SK-N-MC (cell line): ENCODE data around the gene OR1J1.
A peak's percentile ranks its signal among the peaks of the same experiment; 100 is the strongest.

Experiments
- DNase-seq: peaks from one replicate; pipeline ENCODE4 v3.0.0-alpha.2; 2011; ENCODE audit warnings: low read depth, low spot score
- H3K27ac ChIP-seq: fragments of 200-600 bp; sonication (generic); 2 replicates; pipeline ENCODE4 v1.5.1; 2016; ENCODE audit warnings: mixed run types
- H3K36me3 ChIP-seq: fragments of 200-600 bp; sonication (generic); 2 replicates; pipeline ENCODE4 v1.6.1; 2017; ENCODE audit warnings: antibody characterized with exemption, low read length, mixed read lengths; ENCODE audit not compliant: insufficient read depth
- H3K4me3 ChIP-seq: fragments of 200-600 bp; sonication (generic); 2 replicates; pipeline ENCODE4 v1.5.1; 2016
- H3K9ac ChIP-seq: fragments of 200-600 bp; sonication (generic); 2 replicates; pipeline ENCODE4 v1.8.0; 2017; ENCODE audit warnings: mixed run types, mixed read lengths; ENCODE audit not compliant: insufficient read length
- H3K9me3 ChIP-seq: fragments of 200-600 bp; sonication (generic); 2 replicates; pipeline ENCODE4 v1.6.1; 2017; ENCODE audit warnings: low read depth, mild to moderate bottlenecking, antibody characterized with exemption, low read length, moderate library complexity, mixed read lengths
- EZH2 ChIP-seq: fragments of 200-600 bp; sonication (generic); IDR thresholded peaks from one replicate; pipeline ENCODE4 v1.6.1; 2017; ENCODE audit warnings: antibody characterized with exemption
- FOXP2 ChIP-seq: optimal IDR thresholded peaks from 2 replicates; pipeline ENCODE3; 2011; ENCODE audit warnings: mild to moderate bottlenecking, moderate library complexity; ENCODE audit not compliant: insufficient read depth; ENCODE audit errors: extremely low read length, control extremely low read depth
- POLR2AphosphoS5 ChIP-seq: IDR thresholded peaks from 2 replicates; pipeline ENCODE4 v1.6.1; 2012; ENCODE audit warnings: mild to moderate bottlenecking, low read depth, low read length, borderline replicate concordance

Gene OR1J1

DNA sequence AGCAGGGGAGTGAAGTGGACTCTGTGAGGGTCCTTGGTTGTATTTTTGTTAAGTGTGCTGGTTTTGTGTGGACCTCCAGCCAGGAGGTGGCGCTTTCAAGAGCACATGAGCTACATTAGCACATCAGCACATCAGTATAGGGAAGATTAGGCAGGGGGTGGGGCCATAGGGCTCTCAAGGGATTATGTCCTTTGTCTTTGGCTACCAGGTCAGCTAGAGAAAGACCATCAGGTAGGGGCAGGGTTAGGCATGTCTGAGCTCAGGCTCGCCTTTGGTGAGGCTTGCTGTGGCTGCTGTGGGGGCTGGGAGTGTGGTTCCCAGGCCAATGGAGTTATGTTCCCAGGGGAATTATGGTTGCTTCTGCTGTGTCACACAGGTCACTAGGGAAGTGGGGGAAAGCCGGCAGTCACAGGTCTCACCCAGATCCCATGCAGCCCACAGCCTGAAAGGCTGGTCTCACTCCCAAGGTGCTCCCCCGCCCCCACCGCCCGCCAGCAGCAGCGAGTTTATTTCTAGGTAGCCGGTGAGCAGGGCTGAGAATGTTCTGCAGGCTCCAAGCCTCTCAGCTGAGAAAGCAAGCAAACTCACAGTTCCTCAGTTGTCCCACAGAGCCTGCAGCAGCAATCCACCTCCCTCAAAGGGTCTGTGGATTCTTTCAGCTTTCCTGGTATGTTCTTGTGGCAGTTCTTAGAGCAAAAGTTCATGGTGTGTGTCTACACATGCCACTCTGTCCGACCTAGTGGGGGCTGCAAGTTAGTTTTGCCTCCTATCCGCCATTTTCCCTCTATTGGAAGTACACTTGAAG is 13.7 kb downstream of the OR1J1 start:
- DNase-seq: no peak
- no peak overlapping the region for H3K27ac ChIP-seq
- TF ChIP-seq EZH2 (no peak), POLR2AphosphoS5 (no peak), FOXP2 (no peak)
- no peak overlapping the region for H3K9ac ChIP-seq
- no peaks in the 10 kb centered on the region for H3K9me3 ChIP-seq
- peak overlapping the region; percentile 64 for H3K4me3 ChIP-seq
- no peaks in the 10 kb centered on the region for H3K36me3 ChIP-seq

DNA sequence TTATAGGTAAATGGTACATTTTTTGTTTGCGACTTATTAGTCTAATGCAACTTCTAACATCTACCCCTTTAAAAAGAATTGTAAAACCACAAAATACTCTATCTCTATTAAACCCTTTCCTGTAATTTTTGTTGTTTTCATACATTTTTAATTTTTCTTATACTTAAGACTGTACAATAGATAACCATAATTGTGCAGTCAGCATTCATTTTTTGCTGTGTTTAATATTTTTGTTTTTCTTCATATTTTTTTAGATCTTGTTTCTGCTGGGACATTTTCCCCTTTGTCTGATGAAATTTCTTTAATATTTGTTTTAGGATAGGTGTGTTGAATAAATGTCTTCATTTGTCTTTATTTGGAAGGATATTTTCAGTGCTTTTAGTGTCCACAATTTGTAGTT is 19.9 kb downstream of the OR1J1 start:
- Histone ChIP-seq H3K9me3 (no peaks in the 10 kb centered on the region), H3K36me3 (no peaks in the 10 kb centered on the region), H3K27ac (no peak overlapping the region), H3K4me3 (no peak overlapping the region), H3K9ac (no peak overlapping the region)
- no peak for DNase-seq
- TF ChIP-seq FOXP2: no peak
- no peak for TF ChIP-seq EZH2
- no peak for TF ChIP-seq POLR2AphosphoS5

DNA sequence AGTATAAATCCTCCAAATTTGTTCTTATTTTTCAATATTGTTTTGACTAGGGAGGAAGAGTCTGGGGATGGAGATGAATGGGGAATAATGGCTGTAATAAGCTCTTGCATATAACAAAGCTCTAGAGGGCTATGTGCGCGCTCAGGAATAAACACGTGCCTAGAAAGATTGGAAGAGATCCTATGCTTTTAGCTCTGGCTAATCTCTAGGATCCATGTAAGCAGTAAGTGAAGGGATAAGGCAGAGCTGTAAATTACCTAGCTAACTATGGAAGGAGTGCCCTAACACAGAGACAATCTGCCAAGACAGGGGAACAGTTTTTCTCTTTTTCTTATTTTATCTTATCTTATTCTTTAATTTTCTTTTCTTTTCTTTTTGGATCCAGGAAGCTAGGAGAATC is 21.6 kb downstream of the OR1J1 start:
- no peaks in the 10 kb centered on the region for H3K9me3 ChIP-seq

DNA sequence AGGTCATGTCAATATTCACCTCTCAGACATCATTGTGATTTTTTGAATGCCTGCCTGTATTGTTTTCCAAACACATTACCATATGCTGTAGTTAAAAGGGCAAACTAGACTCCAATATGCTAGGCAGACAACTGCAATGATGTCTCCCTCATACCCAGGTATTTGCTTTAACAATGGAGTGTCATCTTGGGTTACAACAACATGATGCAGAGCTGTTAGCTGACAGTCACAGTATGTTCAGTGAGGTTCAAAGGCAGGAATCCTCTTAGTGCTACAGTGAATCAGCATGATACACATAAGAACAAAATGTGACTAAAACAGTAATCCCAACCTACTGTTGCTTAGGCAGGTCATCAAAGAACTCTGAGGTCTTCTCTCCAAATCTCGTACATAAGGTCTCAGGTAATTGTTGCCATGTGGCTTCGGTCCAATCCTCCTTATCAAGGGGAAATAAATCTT is 24.0 kb downstream of the OR1J1 start:
- Histone ChIP-seq H3K36me3 (no peaks in the 10 kb centered on the region), H3K9ac (no peak overlapping the region), H3K4me3 (no peak overlapping the region), H3K9me3 (no peaks in the 10 kb centered on the region), H3K27ac (no peak overlapping the region)
- TF ChIP-seq EZH2 (no peak), POLR2AphosphoS5 (no peak), FOXP2 (no peak)
- DNase-seq: no peak

More for the DNA sequence above, 21.6 kb downstream of the OR1J1 start:
- no peak overlapping the region for H3K4me3 ChIP-seq
- TF ChIP-seq EZH2: no peak
- no peak for TF ChIP-seq POLR2AphosphoS5
- no peak for TF ChIP-seq FOXP2
- no peaks in the 10 kb centered on the region for H3K36me3 ChIP-seq
- no peak overlapping the region for H3K27ac ChIP-seq
- no peak for DNase-seq
- H3K9ac ChIP-seq: no peak overlapping the region

DNA sequence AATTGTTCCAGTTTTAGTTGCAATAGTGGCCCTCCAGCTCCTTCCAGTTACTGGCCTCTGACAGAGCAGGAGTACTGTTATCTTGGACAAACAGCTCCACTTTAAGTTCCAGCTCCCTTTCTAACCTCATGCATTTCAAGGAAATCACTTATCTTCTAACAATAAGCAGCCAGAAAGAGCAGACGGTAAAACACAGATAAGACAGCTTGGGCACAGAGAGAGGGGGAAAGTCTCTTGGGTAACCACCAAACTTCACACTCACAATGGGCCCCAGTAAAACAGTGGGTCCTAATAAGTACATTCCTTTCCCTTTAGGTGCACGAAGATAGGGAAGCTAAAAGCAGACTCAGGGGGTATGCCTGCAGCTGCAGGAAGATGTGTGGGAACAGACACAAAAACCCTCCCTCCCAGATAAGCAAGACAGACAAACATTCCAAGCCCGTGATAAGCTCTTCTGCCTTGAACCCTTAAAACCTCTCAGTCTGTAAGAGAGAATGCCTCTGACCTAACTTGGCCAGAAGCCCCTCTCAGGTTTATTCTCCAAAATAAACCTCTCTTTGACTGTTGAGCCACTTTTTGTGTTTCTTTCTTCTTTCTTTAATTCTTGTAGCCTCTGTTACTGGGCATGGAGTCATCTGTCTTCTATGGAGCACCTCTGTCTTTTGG is 30.8 kb downstream of the OR1J1 start:
- no peak for DNase-seq

DNA sequence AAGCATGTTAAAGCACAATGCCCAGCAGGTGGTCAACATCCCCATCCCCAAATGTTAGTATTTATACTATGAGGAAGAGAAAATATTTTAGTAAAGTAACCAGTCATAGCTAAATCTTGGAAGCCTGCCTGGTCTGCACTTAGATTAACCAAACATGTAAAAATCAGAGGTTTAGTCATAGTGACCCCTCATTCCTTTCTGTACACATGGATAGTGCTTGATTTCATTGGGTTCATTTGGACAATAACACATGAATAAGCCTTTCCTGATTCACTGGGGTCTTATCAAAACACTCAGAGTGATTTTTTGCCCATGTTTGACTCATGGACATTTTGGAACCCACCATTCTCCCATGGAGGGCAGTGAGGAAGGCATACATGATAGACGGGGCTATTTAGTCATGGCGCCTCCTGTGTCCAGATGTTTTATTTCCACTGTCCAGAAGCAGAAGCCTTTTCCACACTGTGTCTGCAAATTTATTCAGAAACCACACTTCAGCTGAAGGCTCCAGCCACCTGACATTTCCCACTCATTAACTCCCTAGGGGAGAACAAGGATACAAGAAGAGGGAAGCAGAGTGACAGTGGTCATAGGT is 32.5 kb downstream of the OR1J1 start:
- no peak for DNase-seq
- TF ChIP-seq EZH2 (no peak), FOXP2 (no peak), POLR2AphosphoS5 (no peak)
- Histone ChIP-seq H3K27ac (no peak overlapping the region), H3K36me3 (no peaks in the 10 kb centered on the region), H3K4me3 (no peak overlapping the region), H3K9me3 (no peaks in the 10 kb centered on the region), H3K9ac (no peak overlapping the region)

More for the DNA sequence above, 30.8 kb downstream of the OR1J1 start:
- Histone ChIP-seq H3K9me3 (no peaks in the 10 kb centered on the region), H3K9ac (no peak overlapping the region), H3K4me3 (no peak overlapping the region), H3K36me3 (no peaks in the 10 kb centered on the region), H3K27ac (no peak overlapping the region)
- TF ChIP-seq EZH2 (no peak), FOXP2 (no peak), POLR2AphosphoS5 (no peak)

DNA sequence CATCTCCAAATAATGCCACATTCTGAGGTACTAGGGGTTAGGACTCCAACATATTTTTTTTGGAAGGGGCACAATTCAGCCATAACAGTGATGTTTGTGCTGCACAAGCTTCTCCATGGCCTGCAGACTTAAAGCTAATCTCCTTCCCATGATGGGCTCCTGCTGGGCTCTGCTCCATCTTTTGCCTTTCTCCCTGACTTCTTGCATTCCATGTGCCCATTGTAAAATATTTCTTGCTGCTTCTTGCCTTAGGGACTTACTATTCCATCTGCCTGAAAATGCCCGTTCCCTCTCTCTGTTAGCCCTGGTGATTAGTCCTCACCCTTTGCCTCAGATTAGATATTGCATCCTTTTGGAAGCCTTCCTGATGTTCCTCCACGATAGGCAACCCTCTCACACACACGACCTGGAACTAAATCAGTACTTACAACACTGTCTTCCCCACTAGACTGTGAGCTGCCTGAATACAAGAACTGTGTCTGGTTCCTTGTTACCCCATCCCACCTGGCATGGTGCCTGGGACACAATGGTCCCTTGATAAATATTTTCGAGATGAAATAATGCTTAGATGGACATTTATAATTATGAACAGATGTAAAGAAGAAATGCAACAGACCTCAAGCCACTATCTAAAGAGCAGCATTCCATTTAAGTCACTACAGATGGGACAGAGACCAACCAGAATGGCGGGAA is 33.5 kb downstream of the OR1J1 start:
- TF ChIP-seq FOXP2 (no peak), POLR2AphosphoS5 (no peak), EZH2 (no peak)
- Histone ChIP-seq H3K9me3 (no peaks in the 10 kb centered on the region), H3K36me3 (no peaks in the 10 kb centered on the region), H3K27ac (no peak overlapping the region), H3K4me3 (no peak overlapping the region), H3K9ac (no peak overlapping the region)
- no peak for DNase-seq

DNA sequence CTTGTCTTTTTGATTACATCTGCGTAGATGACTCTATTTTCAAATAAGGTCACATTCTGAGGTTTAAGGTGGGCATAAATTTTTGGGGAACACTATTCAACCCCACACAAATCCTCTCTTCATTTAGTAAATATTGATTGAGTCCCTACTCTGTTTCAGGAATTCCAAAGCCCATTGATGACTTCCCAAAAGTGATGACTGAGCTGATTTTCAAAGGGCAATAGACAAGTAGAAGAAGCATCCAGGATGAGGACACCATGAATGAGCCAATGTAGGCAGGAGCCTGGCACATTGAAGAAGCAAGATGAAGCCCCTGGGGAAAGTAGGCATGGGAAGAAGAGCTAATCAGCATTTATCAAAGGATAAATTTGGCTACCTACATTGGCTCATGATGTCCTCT is 35.2 kb downstream of the OR1J1 start:
- H3K9me3 ChIP-seq: no peaks in the 10 kb centered on the region
- no peaks in the 10 kb centered on the region for H3K36me3 ChIP-seq

More for the DNA sequence above, 35.2 kb downstream of the OR1J1 start:
- TF ChIP-seq POLR2AphosphoS5 (no peak), EZH2 (no peak), FOXP2 (no peak)
- Histone ChIP-seq H3K4me3 (no peak overlapping the region), H3K27ac (no peak overlapping the region), H3K9ac (no peak overlapping the region)
- DNase-seq: no peak
